ENCODE measurements around the gene DNAH14. TPM values are rescaled to one million over a fixed set of nuclear protein-coding genes. Genes with fewer than 3 reads are reported as not detected.

Gene DNAH14
- total and polyA plus RNA-seq, 9 of the 15 experiments (the other 6 are each of a cell fraction or from before 2014, with no cell fraction given), result 58.4 to 142 (median 98.4) TPM

GRCh38 chr1:224919508-224919907, 10.0 kb upstream of the DNAH14 start:
- no peak for ATAC-seq
- in situ Hi-C loops (cut with MboI), result no loop called here
- ChIA-PET CTCF (ENCODE audit: low intra/inter-chr PET ratio) (no interaction called here), POLR2A (no interaction called here)
- WGBS (ENCODE audit: insufficient coverage, low coverage, missing lambda C conversion rate), result 0% methylated on average over 4 of the region's 4 CpGs
- Histone ChIP-seq H3K27me3 (ENCODE audit: control insufficient read depth in 2 of 2, insufficient read depth in 2 of 2, low read length in 2 of 2) (peaks cover 10 to 16% of the 10 kb centered on the region in 2 experiments), H3K9me1 (ENCODE audit: control insufficient read depth, insufficient read depth, low read length) (no peaks in the 10 kb centered on the region), H2AFZ (ENCODE audit: low read depth, low read length) (no peak overlapping the region), H3K4me1 (replicated peaks in 1 of 2; ENCODE audit: control insufficient read depth in 2 of 2, insufficient read depth in 2 of 2, low read length in 2 of 2) (no peaks in the 10 kb centered on the region), H3K9me3 (replicated peaks; ENCODE audit: control insufficient read depth, insufficient read depth, low read depth, low read length) (peaks cover under 1% of the 10 kb centered on the region; the same call in 1 of the 2 replicates), H3K4me2 (ENCODE audit: insufficient read depth, low read length) (no peak overlapping the region), H3K36me3 (ENCODE audit: control insufficient read depth, insufficient read depth, low read length) (no peaks in the 10 kb centered on the region), H3K9ac (ENCODE audit: insufficient read depth in 1 of 2, low read depth in 2 of 2, low read length in 2 of 2) (no peak overlapping the region), H3K27ac (ENCODE audit: extremely low read depth, low read depth, low read length) (no peak overlapping the region), H3K79me2 (ENCODE audit: control insufficient read depth, insufficient read depth, low read length) (no peaks in the 10 kb centered on the region), H4K20me1 (replicated peaks; ENCODE audit: control insufficient read depth, insufficient read depth, low read length) (no peaks in the 10 kb centered on the region), H3K4me3 (no peak overlapping the region)
- DNase-seq (ENCODE audit: extremely low read depth in 1 of 4, low spot score in 3 of 4), result no peak
- intact Hi-C loops (cut with micrococcal nuclease), result no loop called here
- no TSS peak for BruUV-seq (replicated peaks)
- FAIRE-seq, result no peak
- TF ChIP-seq CUX1 (CRISPR knock-in tag; IDR thresholded peaks at IDR 0.05) (no peak), CHCHD3 (CRISPR knock-in tag; IDR thresholded peaks at IDR 0.05) (no peak), NONO (IDR thresholded peaks at IDR 0.05; ENCODE audit: low read depth in 2 of 2, low read length in 1 of 2) (no peak), PURB (CRISPR knock-in tag; IDR thresholded peaks at IDR 0.05; ENCODE audit: low read depth) (no peak), NCOA6 (IDR thresholded peaks at IDR 0.05) (no peak), MAFF (IDR thresholded peaks at IDR 0.05; ENCODE audit: low read length) (no peak), FOSL1 (tag; conservative IDR thresholded peaks at IDR 0.05) (no peak), SIN3A (IDR thresholded peaks at IDR 0.05; ENCODE audit: borderline replicate concordance in 2 of 2, control insufficient read depth in 1 of 2, low read depth in 2 of 2, low read length in 2 of 2) (no peak), PRMT5 (CRISPR knock-in tag; IDR thresholded peaks at IDR 0.05) (no peak)

Measured in K562 (cell line).